Mucosa of descending colon (tissue), 3 donors: ENCODE data around the gene ATP8B4. TPM values are rescaled to one million over a fixed set of nuclear protein-coding genes. Genes with fewer than 3 reads are reported as not detected.

Experiments
- ATAC-seq: fragments of 200-7000 bp; cut with Tn5 transposase; one replicate; pipeline ENCODE4 v1.9.1; 2020; ENCODE audit warnings: mild to moderate bottlenecking, moderate library complexity
- DNase-seq, 3 donors: peaks; one replicate each; pipeline ENCODE4 v3.0.0-alpha.2; 2020
- H3K36me3 ChIP-seq: fragments of 200-600 bp; one replicate; pipeline ENCODE4 v1.8.0; 2021; ENCODE audit warnings: low read depth, mild to moderate bottlenecking
- H3K4me1 ChIP-seq: fragments of 200-600 bp; one replicate; pipeline ENCODE4 v1.8.0; 2021; ENCODE audit warnings: low read depth, mild to moderate bottlenecking
- H3K4me3 ChIP-seq: fragments of 200-600 bp; one replicate; pipeline ENCODE4 v1.8.0; 2021; ENCODE audit warnings: mild to moderate bottlenecking
- H3K9me3 ChIP-seq: fragments of 200-600 bp; one replicate; pipeline ENCODE4 v1.8.0; 2021; ENCODE audit warnings: mild to moderate bottlenecking
- intact Hi-C, 2 donors: fragments of 100-400 bp; cut with DNase I in 1 of 2; cut with micrococcal nuclease in 1 of 2; formaldehyde crosslinking; loops; one replicate each; pipeline versions ENCODE4 v1.11.0 to v1.11.1; 2022; cut with DNase I, micrococcal nuclease
- total RNA-seq, 3 donors: library from RNA; stranded (reverse); fragmentation: NEBNext Ultra II Directional in 2 of 3; extraction: Animal tissue kit (Norgen Biotek cat#: 25700) in 2 of 3; gene quantifications; one replicate each; pipeline versions ENCODE4 v1.2.1 to v1.2.4, GENCODE V29; 2021 to 2023
- TF ChIP-seq, protein P1 (sequence below): fragments of 200-600 bp; IDR thresholded peaks from one replicate; pipeline ENCODE4 v1.8.0; 2022; ENCODE audit warnings: antibody characterized with exemption, mild to moderate bottlenecking
- donor health status: DM: no; HTN: no; CAD: no; lungs with moderate emphysema.
- donor health status: DM: no; HTN: no; CAD: no.
- donor health status: DM: no; HTN: yes; CAD: no.

Gene ATP8B4
- total RNA-seq, 3 donors from 2014 or later: 4.7 to 8.9 (median 7.4) TPM

DNA sequence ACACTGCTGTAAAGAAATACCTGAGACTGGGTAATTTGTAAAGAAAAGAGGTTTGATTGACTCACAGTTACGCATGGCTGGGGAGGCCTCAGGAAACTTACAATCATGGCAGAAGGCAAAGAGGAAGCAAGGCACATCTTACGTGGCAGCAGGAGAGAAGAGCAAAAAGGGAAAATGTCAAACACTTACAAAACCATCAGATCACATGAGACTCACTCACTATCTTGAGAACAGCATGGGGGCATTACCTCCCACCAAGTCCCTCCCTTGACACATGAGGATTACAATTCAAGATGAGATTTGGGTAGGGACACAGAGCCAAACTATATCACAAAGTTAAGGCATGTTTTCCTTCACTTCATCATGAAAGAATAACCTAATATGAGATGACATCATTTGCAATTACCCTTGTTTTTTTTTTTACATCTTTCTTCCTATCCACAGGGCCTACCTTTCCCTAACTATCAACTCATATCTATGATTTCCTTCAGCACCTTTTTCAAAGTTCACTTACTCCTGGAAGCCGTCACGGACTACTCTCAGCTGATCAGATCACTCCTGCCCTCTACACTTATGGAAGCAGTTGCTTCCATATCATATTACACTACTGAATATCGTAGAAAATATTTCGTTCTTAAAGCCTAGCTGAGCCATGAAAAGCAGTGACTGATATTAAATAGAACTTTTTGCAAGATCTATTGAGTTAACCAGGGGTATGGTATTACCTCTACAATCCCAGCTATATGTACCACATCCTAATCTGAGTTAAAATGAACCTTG is 25.5 kb upstream of the ATP8B4 start:
- intact Hi-C loops: loop anchor here (10.0 kb wide), 2 partner anchors 910 to 1280 kb away; no protein-coding TSS in a partner anchor
- Histone ChIP-seq H3K4me3 (no peak overlapping the region), H3K9me3 (no peaks in the 10 kb centered on the region), H3K36me3 (no peaks in the 10 kb centered on the region), H3K4me1 (no peaks in the 10 kb centered on the region)
- no peak for DNase-seq
- TF ChIP-seq, protein P1, sequence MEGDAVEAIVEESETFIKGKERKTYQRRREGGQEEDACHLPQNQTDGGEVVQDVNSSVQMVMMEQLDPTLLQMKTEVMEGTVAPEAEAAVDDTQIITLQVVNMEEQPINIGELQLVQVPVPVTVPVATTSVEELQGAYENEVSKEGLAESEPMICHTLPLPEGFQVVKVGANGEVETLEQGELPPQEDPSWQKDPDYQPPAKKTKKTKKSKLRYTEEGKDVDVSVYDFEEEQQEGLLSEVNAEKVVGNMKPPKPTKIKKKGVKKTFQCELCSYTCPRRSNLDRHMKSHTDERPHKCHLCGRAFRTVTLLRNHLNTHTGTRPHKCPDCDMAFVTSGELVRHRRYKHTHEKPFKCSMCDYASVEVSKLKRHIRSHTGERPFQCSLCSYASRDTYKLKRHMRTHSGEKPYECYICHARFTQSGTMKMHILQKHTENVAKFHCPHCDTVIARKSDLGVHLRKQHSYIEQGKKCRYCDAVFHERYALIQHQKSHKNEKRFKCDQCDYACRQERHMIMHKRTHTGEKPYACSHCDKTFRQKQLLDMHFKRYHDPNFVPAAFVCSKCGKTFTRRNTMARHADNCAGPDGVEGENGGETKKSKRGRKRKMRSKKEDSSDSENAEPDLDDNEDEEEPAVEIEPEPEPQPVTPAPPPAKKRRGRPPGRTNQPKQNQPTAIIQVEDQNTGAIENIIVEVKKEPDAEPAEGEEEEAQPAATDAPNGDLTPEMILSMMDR: no peak
- ATAC-seq: no peak

DNA sequence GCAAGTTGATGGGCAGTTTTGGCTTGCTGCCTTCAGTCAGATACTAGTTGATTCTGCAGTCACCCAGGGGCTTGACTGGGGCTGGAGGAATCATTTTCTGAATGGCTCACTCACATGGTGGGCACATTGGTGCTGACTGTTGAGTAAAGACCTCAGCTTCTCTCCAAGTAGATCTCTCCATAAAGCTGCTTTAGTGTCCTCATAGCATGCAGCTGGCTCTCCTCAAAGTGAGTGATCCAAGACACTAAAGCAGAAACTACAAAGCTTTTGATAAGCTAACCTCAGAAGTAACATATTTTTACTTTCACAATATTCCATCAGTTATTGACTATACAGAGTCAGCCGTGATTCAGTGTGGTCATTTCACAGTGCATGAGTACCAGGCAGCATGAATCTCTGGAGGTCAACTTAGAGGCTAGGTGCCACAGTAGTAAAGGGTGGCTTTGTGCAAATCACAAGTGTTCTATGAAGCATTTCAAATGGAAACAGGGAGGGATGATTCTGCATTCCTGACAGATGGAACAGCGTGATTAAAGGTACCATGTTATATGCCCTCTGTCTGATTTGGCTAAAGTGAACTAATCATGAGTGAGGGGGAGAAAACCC is 24.3 kb upstream of the ATP8B4 start:
- no peak overlapping the region for H3K4me3 ChIP-seq
- H3K4me1 ChIP-seq: no peaks in the 10 kb centered on the region
- H3K9me3 ChIP-seq: no peaks in the 10 kb centered on the region
- DNase-seq (no peak), ATAC-seq (no peak)
- TF ChIP-seq, protein P1: no peak
- intact Hi-C loops: loop anchor here (10.0 kb wide), 2 partner anchors 909 to 1279 kb away; no protein-coding TSS in a partner anchor
- H3K36me3 ChIP-seq: no peaks in the 10 kb centered on the region

- intact Hi-C loops: loop anchor here (10.0 kb wide), 2 partner anchors 907 to 1277 kb away; no protein-coding TSS in a partner anchor
- Histone ChIP-seq H3K36me3 (no peaks in the 10 kb centered on the region), H3K4me1 (no peaks in the 10 kb centered on the region), H3K4me3 (no peak overlapping the region), H3K9me3 (no peaks in the 10 kb centered on the region)
- ATAC-seq (no peak), DNase-seq (no peak)
- TF ChIP-seq, protein P1: no peak
Observed at GRCh38 chr15:50141856-50142255, 22.8 kb upstream of the ATP8B4 start.

DNA sequence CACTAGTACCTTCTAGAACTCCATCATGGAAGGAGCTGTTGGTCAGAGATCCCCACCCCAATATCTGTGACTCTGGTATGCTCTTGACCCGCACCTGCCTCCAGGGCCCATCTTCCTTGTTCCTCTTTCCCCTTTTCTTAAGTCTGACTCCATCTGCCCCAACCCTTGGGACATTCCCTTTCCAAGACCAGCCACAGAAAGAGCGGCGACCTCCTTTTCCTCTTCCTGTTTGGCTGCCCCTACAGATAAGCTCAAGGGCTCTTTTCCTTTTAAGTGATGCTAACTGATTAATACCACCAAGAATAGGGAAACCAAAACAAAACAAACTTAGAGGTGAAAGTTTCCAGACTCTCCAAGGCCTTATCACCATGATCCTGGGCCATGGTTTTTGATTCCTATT is 21.9 kb upstream of the ATP8B4 start:
- Histone ChIP-seq H3K4me1 (no peaks in the 10 kb centered on the region), H3K4me3 (no peak overlapping the region), H3K9me3 (no peaks in the 10 kb centered on the region), H3K36me3 (no peaks in the 10 kb centered on the region)
- DNase-seq (no peak), ATAC-seq (no peak)
- intact Hi-C loops: loop anchor here (10.0 kb wide), 2 partner anchors 906 to 1276 kb away; no protein-coding TSS in a partner anchor
- TF ChIP-seq, protein P1: no peak

GRCh38 chr15:50140098-50140497 is 21.1 kb upstream of the ATP8B4 start:
- DNase-seq (no peak), ATAC-seq (no peak)
- Histone ChIP-seq H3K4me1 (no peaks in the 10 kb centered on the region), H3K4me3 (no peak overlapping the region), H3K36me3 (no peaks in the 10 kb centered on the region), H3K9me3 (no peaks in the 10 kb centered on the region)
- TF ChIP-seq, protein P1: no peak
- intact Hi-C loops: loop anchor here (10.0 kb wide), 2 partner anchors 905 to 1275 kb away; no protein-coding TSS in a partner anchor
